K562 (cell line): ENCODE measurements around the gene POLRMT. TPM values are rescaled to one million over a fixed set of nuclear protein-coding genes. Genes with fewer than 3 reads are reported as not detected.

Source experiments
- ATAC-seq: fragments of 200-7000 bp; cut with Tn5 transposase; 3 replicates; pipeline ENCODE4 v1.9.1; 2020; ENCODE audit warnings: moderate library complexity
- BruUV-seq: library from RNA; stranded (reverse); fragments of 400-500 nt; replicated peaks from 2 replicates; lab custom pipeline; 2021; lab: Mats Ljungman, UMichigan
- CTCF ChIA-PET: fragments of 300-600 bp; formaldehyde crosslinking; extraction: SDS; loops from one replicate; lab custom pipeline; 2021; ENCODE audit warnings: low intra/inter-chr PET ratio; lab: Yijun Ruan, JAX
- POLR2A ChIA-PET: fragments of 300-600, 350-650 bp; sonication (Branson Sonifier 250); formaldehyde crosslinking; extraction: SDS; loops from one replicate; lab custom pipeline; 2021; ENCODE audit warnings: antibody characterized with exemption, inconsistent platforms; lab: Yijun Ruan, JAX
- DNase-seq, 4 experiments: peaks; one replicate each; pipeline versions ENCODE4 v3.0.0 to v3.0.0-alpha.2; 2011 to 2018; ENCODE audit warnings: low spot score in 3 of 4, mixed read lengths in 3 of 4; ENCODE audit errors: extremely low read depth in 1 of 4
- FAIRE-seq: peaks from 2 replicates; lab custom pipeline; 2011; peaks lifted over from hg19 to GRCh38; lab: Jason Lieb, UNC
- H2AFZ ChIP-seq: 2 replicates; pipeline ENCODE4 v1.6.0; 2011; ENCODE audit warnings: low read depth, low read length, control low read depth, inconsistent platforms
- H3K27ac ChIP-seq: fragments of 200-600 bp; 3 replicates; pipeline ENCODE4 v1.8.0; 2011; ENCODE audit warnings: low read depth, mild to moderate bottlenecking, control low read depth, inconsistent platforms, low read length, moderate library complexity, mixed read lengths; ENCODE audit errors: extremely low read depth
- H3K27me3 ChIP-seq, 2 experiments: fragments of 300-600 bp in 1 of 2; 2 replicates in 1 of 2; 3 replicates in 1 of 2; pipeline versions ENCODE4 v1.6.0 to v1.8.0; 2011; ENCODE audit warnings: inconsistent platforms in 2 of 2, low read length in 2 of 2, mild to moderate bottlenecking in 1 of 2, mixed read lengths in 1 of 2, moderate library complexity in 1 of 2; ENCODE audit not compliant: control insufficient read depth in 2 of 2, insufficient read depth in 2 of 2
- H3K36me3 ChIP-seq: fragments of 300-600 bp; 3 replicates; pipeline ENCODE4 v1.8.0; 2011; ENCODE audit warnings: mild to moderate bottlenecking, low read length, inconsistent platforms; ENCODE audit not compliant: control insufficient read depth, insufficient read depth
- H3K4me1 ChIP-seq, 2 experiments: fragments of 200-600 bp in 1 of 2; replicated peaks in 1 of 2; 2 replicates in 1 of 2; 3 replicates in 1 of 2; pipeline versions ENCODE4 v1.5.1 to v1.8.0; 2011; ENCODE audit warnings: inconsistent platforms in 2 of 2, low read length in 2 of 2, mild to moderate bottlenecking in 1 of 2, mixed read lengths in 1 of 2, moderate library complexity in 1 of 2; ENCODE audit not compliant: control insufficient read depth in 2 of 2, insufficient read depth in 2 of 2
- H3K4me2 ChIP-seq: 2 replicates; pipeline ENCODE4 v1.6.1; 2011; ENCODE audit warnings: low read length, control low read depth, inconsistent platforms, mixed read lengths; ENCODE audit not compliant: insufficient read depth
- H3K4me3 ChIP-seq: fragments of 200-600 bp; sonication (generic), shearing (Covaris generic); 2 replicates; pipeline ENCODE4 v1.5.1; 2016; ENCODE audit warnings: control low read depth, inconsistent platforms
- H3K79me2 ChIP-seq: fragments of 200-600 bp; 3 replicates; pipeline ENCODE4 v1.8.0; 2011; ENCODE audit warnings: low read length, inconsistent platforms; ENCODE audit not compliant: control insufficient read depth, insufficient read depth
- H3K9ac ChIP-seq, 2 experiments: 2 replicates each; pipeline versions ENCODE4 v1.6.0 to v1.6.1; 2011; ENCODE audit warnings: low read depth in 2 of 2, low read length in 2 of 2, control low read depth in 1 of 2, inconsistent platforms in 1 of 2, mild to moderate bottlenecking in 1 of 2, mixed read lengths in 1 of 2; ENCODE audit not compliant: insufficient read depth in 1 of 2
- H3K9me1 ChIP-seq: one replicate; pipeline ENCODE4 v1.6.0; 2011; ENCODE audit warnings: inconsistent platforms, mild to moderate bottlenecking, low read length, moderate library complexity; ENCODE audit not compliant: control insufficient read depth, insufficient read depth
- H3K9me3 ChIP-seq: replicated peaks from 2 replicates; pipeline ENCODE4 v1.5.1; 2011; ENCODE audit warnings: low read depth, low read length, inconsistent platforms; ENCODE audit not compliant: control insufficient read depth, insufficient read depth
- H4K20me1 ChIP-seq: replicated peaks from 2 replicates; pipeline ENCODE4 v1.6.1; 2011; ENCODE audit warnings: low read length, inconsistent platforms, mixed read lengths; ENCODE audit not compliant: control insufficient read depth, insufficient read depth
- BCL6 ChIP-seq: fragments of 250-450 bp; sonication (Bioruptor Pico); IDR thresholded peaks from 2 replicates; pipeline ENCODE4 v1.4.0; 2020
- FOXJ2 ChIP-seq: fragments of 200-800 bp; sonication (Bioruptor generic); IDR thresholded peaks from 2 replicates; pipeline ENCODE4 v1.6.1; 2016; ENCODE audit warnings: missing genetic modification characterization, missing compliant biosample characterization
- MNT ChIP-seq, 2 experiments: fragments of 450-650 bp; conservative IDR thresholded peaks; 2 replicates each; pipeline ENCODE4 v1.6.1; 2017; ENCODE audit warnings: mild to moderate bottlenecking in 2 of 2, moderate library complexity in 2 of 2
- MYC ChIP-seq, 2 experiments: fragments of 250-450 bp in 1 of 2; sonication (Bioruptor Pico) in 1 of 2; IDR thresholded peaks; 2 replicates each; pipeline versions ENCODE4 v1.5.1 to v1.6.1; 2012 to 2021; ENCODE audit warnings: low read depth in 2 of 2, borderline replicate concordance in 1 of 2, improper control_type of control experiment in 1 of 2, low read length in 1 of 2, mild to moderate bottlenecking in 1 of 2, moderate library complexity in 1 of 2
- POLR2G ChIP-seq: fragments of 200-400 bp; formaldehyde crosslinking; IDR thresholded peaks from 2 replicates; pipeline ENCODE4 v1.6.1; 2017; ENCODE audit warnings: low read depth, mild to moderate bottlenecking, antibody characterized with exemption, low read length, moderate library complexity
- RBFOX2 ChIP-seq: fragments of 200-400 bp; formaldehyde crosslinking; IDR thresholded peaks from 2 replicates; pipeline ENCODE4 v1.6.1; 2017; ENCODE audit warnings: low read depth, mild to moderate bottlenecking, low read length, moderate library complexity
- RUNX1 ChIP-seq: sonication (generic); IDR thresholded peaks from 2 replicates; pipeline ENCODE4 v1.6.1; 2016; ENCODE audit warnings: antibody characterized with exemption, low read depth
- VEZF1 ChIP-seq: fragments of 200-800 bp; sonication (Bioruptor generic); IDR thresholded peaks from 2 replicates; pipeline ENCODE4 v1.6.1; 2017; ENCODE audit warnings: missing genetic modification characterization, missing compliant biosample characterization
- ZBTB33 ChIP-seq: sonication (generic); formaldehyde crosslinking; IDR thresholded peaks from 2 replicates; pipeline ENCODE4 v1.8.1; 2023; ENCODE audit warnings: mild to moderate bottlenecking, missing genetic modification reagents
- ZNF740 ChIP-seq, 3 experiments: fragments of 200-800 bp in 1 of 3; sonication (Bioruptor generic) in 1 of 3; sonication (generic) in 1 of 3; formaldehyde crosslinking in 1 of 3; IDR thresholded peaks; 2 replicates each; pipeline versions ENCODE4 v1.6.1 to v1.8.0; 2016 to 2022; ENCODE audit warnings: mild to moderate bottlenecking in 2 of 3, missing compliant biosample characterization in 2 of 3, missing genetic modification characterization in 2 of 3, missing genetic modification reagents in 1 of 3
- ZSCAN32 ChIP-seq: fragments of 450-650 bp; formaldehyde crosslinking; IDR thresholded peaks from 2 replicates; pipeline ENCODE4 v1.4.0; 2020; ENCODE audit warnings: mild to moderate bottlenecking, moderate library complexity
- WGBS: fragments of 100-300 bp; shearing (Covaris generic); methylation state at CpG from one replicate; pipeline ENCODE4 v1.1.6; 2016; ENCODE audit warnings: low coverage, mixed read lengths; ENCODE audit not compliant: insufficient coverage; ENCODE audit errors: missing lambda C conversion rate; 5-methylcytosine and 5-hydroxymethylcytosine counted together
- in situ Hi-C: fragments of 300-500 bp; cut with MboI; formaldehyde crosslinking; loops from 4 replicates; pipeline ENCODE4 v1.15.0; 2018; ENCODE audit warnings: inconsistent platforms, mixed read lengths
- intact Hi-C: fragments of 100-400 bp; cut with micrococcal nuclease; formaldehyde crosslinking; loops from 2 replicates; pipeline ENCODE4 v1.14.2; 2022
- polyA plus RNA-seq, 8 experiments: library from polyadenylated mRNA; depleted of rRNA in 4 of 8; stranded (reverse) in 5 of 8; unstranded in 3 of 8; fragments of >200 nt; fragmentation: Nextera tagmentation in 2 of 8; fragmentation: Illumina TruSeq in 1 of 8; extraction: Ambion mirVana in 2 of 8; extraction: Trizol in 1 of 8; gene quantifications; 2 replicates each; pipeline versions ENCODE4 v1.2.1 to v1.2.3, GENCODE V29; 2011 to 2014; ENCODE audit warnings: inconsistent platforms in 1 of 8, missing spikeins in 1 of 8
- total RNA-seq, 7 experiments: library from RNA; depleted of rRNA in 6 of 7; stranded (reverse); fragments of >200 nt in 6 of 7; fragmentation: Illumina TruSeq in 2 of 7; extraction: Trizol in 2 of 7; gene quantifications; 2 replicates each; pipeline versions ENCODE4 v1.2.1 to v1.2.3, GENCODE V29; 2011 to 2021; ENCODE audit warnings: low replicate concordance in 1 of 7

POLRMT gene
- total and polyA plus RNA-seq, 9 of the 15 experiments (the other 6 are each of a cell fraction or from before 2014, with no cell fraction given): 30.3 to 144 (median 68.0) TPM

- H3K4me1 ChIP-seq: peaks cover 28 to 87% of the 10 kb centered on the region in 2 experiments
- peak overlapping the region; percentile 79 for H3K4me2 ChIP-seq
- FAIRE-seq (no peak), ATAC-seq (peak; percentile 7; the same call in 1 of the 3 replicates), DNase-seq (peak; percentile 53 to 69 (median 57))
- TF ChIP-seq ZSCAN32: no peak
- TF ChIP-seq ZBTB33 (CRISPR knock-in tag): peak; percentile 23; the same call in 1 of the 2 replicates
- TF ChIP-seq RUNX1: no peak
- TF ChIP-seq VEZF1: peak; percentile 52
- TF ChIP-seq RBFOX2: 0 out of 2 replicates have a peak, but pooled peaks have one; percentile 17
- 0 out of 2 replicates have a peak, but pooled peaks have one; percentile 21 for TF ChIP-seq POLR2G
- peak; percentile 49; the same call in 1 of the 2 replicates for TF ChIP-seq ZNF740 (CRISPR knock-in tag; IDR thresholded peaks at IDR 0.05)
- TF ChIP-seq ZNF740 (tag; IDR thresholded peaks at IDR 0.05): no peak
- peak; percentile 32 to 46 for TF ChIP-seq MNT (conservative IDR thresholded peaks at IDR 0.05)
- no peak for TF ChIP-seq MYC (IDR thresholded peaks at IDR 0.05; ENCODE audit: low read depth, low read length)
- TF ChIP-seq MYC (CRISPR knock-in tag; IDR thresholded peaks at IDR 0.05; ENCODE audit: borderline replicate concordance, low read depth): 0 out of 2 replicates have a peak, but pooled peaks have one; percentile 26
- TF ChIP-seq BCL6 (CRISPR knock-in tag): no peak
- 0 out of 2 replicates have a peak, but pooled peaks have one; percentile 22 for TF ChIP-seq FOXJ2 (tag)
- in situ Hi-C loops: no loop called here
- no TSS peak for BruUV-seq
- H2AFZ ChIP-seq: no peak overlapping the region
- no peaks in the 10 kb centered on the region for H3K27me3 ChIP-seq
- peaks cover 15% of the 10 kb centered on the region for H3K9me1 ChIP-seq
- intact Hi-C loops: loop anchor here (2.0 kb wide), 1 partner anchor 29 kb away; no protein-coding TSS in a partner anchor
- H3K27ac ChIP-seq: peak overlapping the region; percentile 73; the same call in 2 of the 3 replicates
- H3K9ac ChIP-seq: peak overlapping the region in 1 of 2 experiments; percentile 95; a peak in 2 of 4 replicates
- WGBS: 58% methylated on average over 25 of the region's 38 CpGs
- ChIA-PET POLR2A (interaction anchor here (0.5 to 2.3 kb wide), 5 partner anchors 9 to 49 kb away, joined by 3 to 41 read pairs (median 7); partner anchors contain the start of gene HCN2), CTCF (no interaction called here)
- H3K4me3 ChIP-seq: peak overlapping the region; percentile 99; the same call in 1 of the 2 replicates
- H4K20me1 ChIP-seq: peaks cover 63% of the 10 kb centered on the region
- peaks cover 50% of the 10 kb centered on the region; the same call in 2 of the 3 replicates for H3K36me3 ChIP-seq
- H3K79me2 ChIP-seq: peaks cover 85% of the 10 kb centered on the region
- no peaks in the 10 kb centered on the region for H3K9me3 ChIP-seq
These were observed 57.5 kb downstream of the POLRMT start for GRCh38 chr19:575527-576506.
